Esophagus muscularis mucosa (tissue), 3 donors: ENCODE data around the gene THSD7A.

Experiments used
- POLR2A ChIP-seq: fragments of 450-650 bp; IDR thresholded peaks from one replicate; pipeline ENCODE4 v1.6.1; 2017; ENCODE audit warnings: antibody characterized with exemption, moderate library complexity, mild to moderate bottlenecking, low read depth
- POLR2AphosphoS5 ChIP-seq, 2 donors: sonication (generic); formaldehyde crosslinking; IDR thresholded peaks; one replicate each; pipeline ENCODE4 v1.6.1; 2017; ENCODE audit warnings: antibody characterized with exemption in 2 of 2
- TF ChIP-seq, protein P1 (sequence below), 3 experiments: fragments of 200-600 bp in 2 of 3; fragments of 450-650 bp in 1 of 3; sonication (generic) in 2 of 3; IDR thresholded peaks; one replicate each; pipeline ENCODE4 v1.5.1; 2017 to 2019; ENCODE audit warnings: antibody characterized with exemption in 3 of 3, mild to moderate bottlenecking in 2 of 3, moderate library complexity in 1 of 3

DNA sequence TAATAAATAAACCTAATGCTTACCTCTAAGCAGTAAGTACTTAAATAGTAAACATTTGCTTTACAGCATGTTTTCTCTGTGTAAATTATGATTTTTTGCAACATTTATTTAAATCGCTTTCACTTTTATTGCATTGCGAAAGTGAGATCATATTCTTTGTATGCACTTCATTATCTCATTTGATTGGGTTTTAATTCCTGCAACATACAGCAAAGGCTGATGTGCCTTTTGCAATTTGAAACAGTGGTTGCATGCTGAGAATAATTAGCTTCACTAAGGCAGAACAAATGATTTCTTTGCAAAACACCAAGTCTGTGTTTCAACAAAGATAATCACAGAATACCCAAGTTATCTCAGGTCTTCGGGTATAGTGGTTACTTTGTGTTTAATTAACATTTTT is 16.3 kb upstream of the THSD7A start:
- TF ChIP-seq, protein P1, sequence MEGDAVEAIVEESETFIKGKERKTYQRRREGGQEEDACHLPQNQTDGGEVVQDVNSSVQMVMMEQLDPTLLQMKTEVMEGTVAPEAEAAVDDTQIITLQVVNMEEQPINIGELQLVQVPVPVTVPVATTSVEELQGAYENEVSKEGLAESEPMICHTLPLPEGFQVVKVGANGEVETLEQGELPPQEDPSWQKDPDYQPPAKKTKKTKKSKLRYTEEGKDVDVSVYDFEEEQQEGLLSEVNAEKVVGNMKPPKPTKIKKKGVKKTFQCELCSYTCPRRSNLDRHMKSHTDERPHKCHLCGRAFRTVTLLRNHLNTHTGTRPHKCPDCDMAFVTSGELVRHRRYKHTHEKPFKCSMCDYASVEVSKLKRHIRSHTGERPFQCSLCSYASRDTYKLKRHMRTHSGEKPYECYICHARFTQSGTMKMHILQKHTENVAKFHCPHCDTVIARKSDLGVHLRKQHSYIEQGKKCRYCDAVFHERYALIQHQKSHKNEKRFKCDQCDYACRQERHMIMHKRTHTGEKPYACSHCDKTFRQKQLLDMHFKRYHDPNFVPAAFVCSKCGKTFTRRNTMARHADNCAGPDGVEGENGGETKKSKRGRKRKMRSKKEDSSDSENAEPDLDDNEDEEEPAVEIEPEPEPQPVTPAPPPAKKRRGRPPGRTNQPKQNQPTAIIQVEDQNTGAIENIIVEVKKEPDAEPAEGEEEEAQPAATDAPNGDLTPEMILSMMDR (IDR thresholded peaks at IDR 0.05): no peak
- TF ChIP-seq POLR2A (no peak), POLR2AphosphoS5 (IDR thresholded peaks at IDR 0.05) (no peak)
